ENCODE data around the gene EIF2S1.

The EIF2S1 gene

GRCh38 chr14:67357969-67358354 is 2.2 kb upstream of the EIF2S1 start:
- no peak overlapping the region for H3K9ac ChIP-seq
- TF ChIP-seq, protein P1, sequence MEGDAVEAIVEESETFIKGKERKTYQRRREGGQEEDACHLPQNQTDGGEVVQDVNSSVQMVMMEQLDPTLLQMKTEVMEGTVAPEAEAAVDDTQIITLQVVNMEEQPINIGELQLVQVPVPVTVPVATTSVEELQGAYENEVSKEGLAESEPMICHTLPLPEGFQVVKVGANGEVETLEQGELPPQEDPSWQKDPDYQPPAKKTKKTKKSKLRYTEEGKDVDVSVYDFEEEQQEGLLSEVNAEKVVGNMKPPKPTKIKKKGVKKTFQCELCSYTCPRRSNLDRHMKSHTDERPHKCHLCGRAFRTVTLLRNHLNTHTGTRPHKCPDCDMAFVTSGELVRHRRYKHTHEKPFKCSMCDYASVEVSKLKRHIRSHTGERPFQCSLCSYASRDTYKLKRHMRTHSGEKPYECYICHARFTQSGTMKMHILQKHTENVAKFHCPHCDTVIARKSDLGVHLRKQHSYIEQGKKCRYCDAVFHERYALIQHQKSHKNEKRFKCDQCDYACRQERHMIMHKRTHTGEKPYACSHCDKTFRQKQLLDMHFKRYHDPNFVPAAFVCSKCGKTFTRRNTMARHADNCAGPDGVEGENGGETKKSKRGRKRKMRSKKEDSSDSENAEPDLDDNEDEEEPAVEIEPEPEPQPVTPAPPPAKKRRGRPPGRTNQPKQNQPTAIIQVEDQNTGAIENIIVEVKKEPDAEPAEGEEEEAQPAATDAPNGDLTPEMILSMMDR (conservative IDR thresholded peaks at IDR 0.05; ENCODE audit: low read depth, low read length), result no peak
- peaks cover 44% of the 10 kb centered on the region for H3K4me1 ChIP-seq (ENCODE audit: low read depth, poor library complexity, severe bottlenecking)
- no peaks in the 10 kb centered on the region for H3K27me3 ChIP-seq (ENCODE audit: insufficient read depth, low read depth)
- H3K36me3 ChIP-seq (ENCODE audit: insufficient read depth), result no peaks in the 10 kb centered on the region
- H3K4me2 ChIP-seq, result peak overlapping the region; percentile 78; the same call in 1 of the 2 replicates
- H3K27ac ChIP-seq, result no peak overlapping the region; the same call in 1 of the 2 replicates
- no peak overlapping the region for H3K4me3 ChIP-seq (IDR thresholded peaks at IDR 0.05; ENCODE audit: insufficient read depth, low read depth, low read length)
- H2AFZ ChIP-seq (ENCODE audit: low read depth), result no peak overlapping the region
- peaks cover 36% of the 10 kb centered on the region for H3K79me2 ChIP-seq (ENCODE audit: insufficient read depth, low read depth)
- H4K20me1 ChIP-seq (ENCODE audit: insufficient read depth), result no peaks in the 10 kb centered on the region

DNA sequence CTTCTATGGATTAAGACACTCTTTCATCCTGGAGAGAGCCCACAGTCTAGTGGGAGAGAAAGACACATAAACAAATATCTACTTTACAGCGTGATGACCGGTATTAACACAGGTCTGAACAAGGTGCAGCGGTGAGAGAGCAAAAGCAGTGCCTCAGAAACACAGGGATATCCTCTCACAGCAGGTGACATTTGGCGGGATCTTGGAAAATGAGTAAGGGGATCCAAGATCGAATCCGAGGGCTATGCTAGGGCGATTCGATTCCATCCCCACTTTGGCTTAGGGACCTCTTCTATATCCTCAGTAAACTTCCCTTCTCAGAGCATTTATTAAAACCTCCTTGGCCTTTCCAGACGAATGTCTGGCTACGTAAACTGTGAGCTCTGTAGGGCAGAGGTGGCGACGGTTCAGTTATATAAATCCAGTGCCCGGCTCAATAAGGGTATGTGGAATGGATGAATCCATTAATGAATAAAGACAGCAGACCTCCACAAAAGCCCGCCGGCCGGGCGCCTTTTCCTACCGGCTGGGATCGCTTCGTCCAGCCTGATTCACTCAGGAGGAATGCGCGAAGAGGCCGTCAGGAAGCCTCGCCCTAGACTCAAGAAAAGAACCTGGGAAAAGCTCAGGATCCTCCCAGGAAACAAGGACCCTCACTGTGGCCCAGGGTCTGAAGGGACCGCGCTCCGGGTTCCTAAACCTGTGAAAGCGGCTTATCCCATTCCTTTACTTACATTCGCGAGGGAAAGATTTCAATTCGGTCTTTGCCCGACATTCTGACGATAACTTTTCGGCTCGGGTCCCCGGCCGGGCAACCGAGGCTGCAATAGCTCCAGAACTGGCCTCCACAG is 979 bp upstream of the EIF2S1 start:
- no peak overlapping the region for H3K27ac ChIP-seq
- H3K4me2 ChIP-seq, result peak overlapping the region; percentile 78
- H3K4me1 ChIP-seq (ENCODE audit: low read depth, poor library complexity, severe bottlenecking), result peaks cover 50% of the 10 kb centered on the region
- no peaks in the 10 kb centered on the region for H3K27me3 ChIP-seq (ENCODE audit: insufficient read depth, low read depth)
- H3K4me3 ChIP-seq (IDR thresholded peaks at IDR 0.05; ENCODE audit: insufficient read depth, low read depth, low read length), result no peak overlapping the region
- H3K36me3 ChIP-seq (ENCODE audit: insufficient read depth), result no peaks in the 10 kb centered on the region
- TF ChIP-seq, protein P1 (conservative IDR thresholded peaks at IDR 0.05; ENCODE audit: low read depth, low read length), result no peak
- peaks cover 46% of the 10 kb centered on the region for H3K79me2 ChIP-seq (ENCODE audit: insufficient read depth, low read depth)
- peak overlapping the region; percentile 48 for H2AFZ ChIP-seq (ENCODE audit: low read depth)
- H3K9ac ChIP-seq, result peak overlapping the region; percentile 83; the same call in 1 of the 2 replicates
- no peaks in the 10 kb centered on the region for H4K20me1 ChIP-seq (ENCODE audit: insufficient read depth)

GRCh38 chr14:67360470-67361206 is 510 bp downstream of the EIF2S1 start:
- Histone ChIP-seq H3K27ac (peak overlapping the region; percentile 79), H3K4me2 (peak overlapping the region; percentile 48), H3K4me1 (ENCODE audit: low read depth, poor library complexity, severe bottlenecking) (peaks cover 50% of the 10 kb centered on the region), H3K79me2 (ENCODE audit: insufficient read depth, low read depth) (peaks cover 61% of the 10 kb centered on the region), H3K36me3 (ENCODE audit: insufficient read depth) (no peaks in the 10 kb centered on the region), H3K9ac (peak overlapping the region; percentile 83), H3K4me3 (IDR thresholded peaks at IDR 0.05; ENCODE audit: insufficient read depth, low read depth, low read length) (no peak overlapping the region), H4K20me1 (ENCODE audit: insufficient read depth) (no peaks in the 10 kb centered on the region), H2AFZ (ENCODE audit: low read depth) (peak overlapping the region; percentile 75), H3K27me3 (ENCODE audit: insufficient read depth, low read depth) (no peaks in the 10 kb centered on the region)
- TF ChIP-seq, protein P1 (conservative IDR thresholded peaks at IDR 0.05; ENCODE audit: low read depth, low read length), result no peak

DNA sequence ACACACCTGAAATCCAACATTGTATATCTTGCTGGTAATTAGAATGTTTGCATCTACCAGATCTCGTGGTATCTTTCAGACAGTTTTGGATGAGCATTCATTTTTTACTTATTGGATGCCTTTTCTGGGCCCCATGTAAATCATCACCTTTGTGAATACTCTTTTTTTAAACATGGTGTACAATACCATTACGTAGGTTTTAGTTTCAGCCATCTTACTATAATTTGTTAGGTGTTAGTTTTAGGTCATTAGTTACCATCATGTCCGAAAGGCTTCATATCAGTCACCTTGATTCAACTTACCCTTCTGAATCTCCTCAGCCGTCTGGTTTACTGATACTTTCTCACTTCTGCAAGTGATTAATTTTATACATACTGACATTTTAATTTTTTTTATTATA is 5.3 kb downstream of the EIF2S1 start:
- Histone ChIP-seq H3K36me3 (ENCODE audit: insufficient read depth) (no peaks in the 10 kb centered on the region; the same call in 1 of the 2 replicates), H3K4me1 (ENCODE audit: low read depth, poor library complexity, severe bottlenecking) (peaks cover 24% of the 10 kb centered on the region), H3K4me2 (no peak overlapping the region), H3K27ac (no peak overlapping the region), H3K79me2 (ENCODE audit: insufficient read depth, low read depth) (peaks cover 65% of the 10 kb centered on the region), H3K9ac (no peak overlapping the region), H3K4me3 (IDR thresholded peaks at IDR 0.05; ENCODE audit: insufficient read depth, low read depth, low read length) (no peak overlapping the region), H3K27me3 (ENCODE audit: insufficient read depth, low read depth) (no peaks in the 10 kb centered on the region), H4K20me1 (ENCODE audit: insufficient read depth) (no peaks in the 10 kb centered on the region), H2AFZ (ENCODE audit: low read depth) (no peak overlapping the region)
- TF ChIP-seq, protein P1 (conservative IDR thresholded peaks at IDR 0.05; ENCODE audit: low read depth, low read length), result no peak

All from KMS-11 (cell line).